CD14-positive monocyte (primary cell): ENCODE results near the gene CTAG1A. TPM values are rescaled to one million over a fixed set of nuclear protein-coding genes. Genes with fewer than 3 reads are reported as not detected.

Experiments used
- DNase-seq, 3 donors: peaks; one replicate each; pipeline ENCODE4 v3.0.0-alpha.2; 2011 to 2022
- H2AFZ ChIP-seq: 2 replicates; pipeline ENCODE4 v1.6.0; 2012; ENCODE audit warnings: mild to moderate bottlenecking, low read depth, low read length, inconsistent platforms; ENCODE audit not compliant: insufficient read depth, poor library complexity, severe bottlenecking
- H3K27ac ChIP-seq, 2 donors: 1 replicate in 1 of 2; 2 replicates in 1 of 2; pipeline ENCODE4 v1.5.1; 2012 to 2013; ENCODE audit warnings: low read length in 2 of 2, control low read depth in 1 of 2, inconsistent platforms in 1 of 2, low read depth in 1 of 2, mild to moderate bottlenecking in 1 of 2
- H3K27me3 ChIP-seq, 2 donors: one replicate each; pipeline versions ENCODE4 v1.6.0 to v1.6.1; 2011 to 2013; ENCODE audit warnings: low read length in 2 of 2; ENCODE audit not compliant: control insufficient read depth in 2 of 2, insufficient read depth in 2 of 2
- H3K36me3 ChIP-seq, 2 donors: replicated peaks in 1 of 2; 1 replicate in 1 of 2; 2 replicates in 1 of 2; pipeline versions ENCODE4 v1.5.1 to v1.6.1; 2012 to 2013; ENCODE audit warnings: low read length in 2 of 2, control low read depth in 1 of 2, inconsistent platforms in 1 of 2, mild to moderate bottlenecking in 1 of 2; ENCODE audit not compliant: insufficient read depth in 2 of 2, control insufficient read depth in 1 of 2
- H3K4me1 ChIP-seq, 2 donors: 1 replicate in 1 of 2; 2 replicates in 1 of 2; pipeline versions ENCODE4 v1.5.1 to v1.6.1; 2012 to 2013; ENCODE audit warnings: low read length in 2 of 2, control low read depth in 1 of 2, inconsistent platforms in 1 of 2, mild to moderate bottlenecking in 1 of 2, moderate library complexity in 1 of 2; ENCODE audit not compliant: insufficient read depth in 2 of 2, control insufficient read depth in 1 of 2
- H3K4me2 ChIP-seq: replicated peaks from 2 replicates; pipeline ENCODE3; 2012; ENCODE audit warnings: low read length, moderate library complexity, mild to moderate bottlenecking; ENCODE audit not compliant: poor library complexity, severe bottlenecking; ENCODE audit errors: extremely low read depth
- H3K4me3 ChIP-seq, 3 experiments: fragments of 200-600 bp in 1 of 3; sonication (generic) in 1 of 3; replicated peaks in 1 of 3; 1 replicate in 2 of 3; 2 replicates in 1 of 3; pipeline ENCODE4 v1.5.1; 2011 to 2013; ENCODE audit warnings: low read length in 3 of 3, mild to moderate bottlenecking in 3 of 3, control low read depth in 2 of 3, low read depth in 2 of 3, inconsistent platforms in 1 of 3, moderate library complexity in 1 of 3
- H3K79me2 ChIP-seq: 2 replicates; pipeline ENCODE4 v1.6.0; 2012; ENCODE audit warnings: mild to moderate bottlenecking, control low read depth, inconsistent platforms, low read length, moderate library complexity; ENCODE audit not compliant: insufficient read depth
- H3K9ac ChIP-seq: 2 replicates; pipeline ENCODE4 v1.6.0; 2017; ENCODE audit warnings: low read length, mild to moderate bottlenecking; ENCODE audit not compliant: insufficient read depth, poor library complexity, severe bottlenecking
- H3K9me3 ChIP-seq, 2 donors: replicated peaks in 1 of 2; 1 replicate in 1 of 2; 2 replicates in 1 of 2; pipeline versions ENCODE4 v1.5.1 to v1.6.1; 2012 to 2013; ENCODE audit warnings: low read length in 2 of 2, control low read depth in 1 of 2; ENCODE audit not compliant: control insufficient read depth in 1 of 2, insufficient read depth in 1 of 2
- H4K20me1 ChIP-seq: 2 replicates; pipeline ENCODE4 v1.6.0; 2012; ENCODE audit warnings: mild to moderate bottlenecking, low read length, control low read depth, moderate library complexity; ENCODE audit not compliant: insufficient read depth
- H3K27ac Mint-ChIP-seq, 7 donors: one replicate each; pipeline ENCODE4 v1.8.0; 2020; ENCODE audit warnings: mild to moderate bottlenecking in 7 of 7, mixed read lengths in 7 of 7, moderate library complexity in 6 of 7, inconsistent platforms in 2 of 7
- H3K27me3 Mint-ChIP-seq, 3 donors: one replicate each; pipeline ENCODE4 v1.8.0; 2021 to 2022; ENCODE audit warnings: low read depth in 3 of 3, mild to moderate bottlenecking in 3 of 3, mixed read lengths in 3 of 3, moderate library complexity in 3 of 3, inconsistent platforms in 1 of 3
- H3K36me3 Mint-ChIP-seq, 2 donors: one replicate each; pipeline ENCODE4 v1.8.0; 2020; ENCODE audit warnings: mixed read lengths in 2 of 2, inconsistent platforms in 1 of 2, mild to moderate bottlenecking in 1 of 2
- H3K4me1 Mint-ChIP-seq: one replicate; pipeline ENCODE4 v1.8.0; 2020; ENCODE audit warnings: mild to moderate bottlenecking, mixed read lengths
- H3K4me3 Mint-ChIP-seq, 2 donors: one replicate each; pipeline ENCODE4 v1.8.0; 2020; ENCODE audit warnings: mild to moderate bottlenecking in 2 of 2, mixed read lengths in 2 of 2, moderate library complexity in 1 of 2
- H3K9me3 Mint-ChIP-seq, 7 donors: one replicate each; pipeline ENCODE4 v1.8.0; 2020 to 2022; ENCODE audit warnings: mixed read lengths in 7 of 7, mild to moderate bottlenecking in 6 of 7, moderate library complexity in 6 of 7, inconsistent platforms in 2 of 7
- CTCF ChIP-seq: fragments of 200-600 bp; IDR thresholded peaks from one replicate; pipeline ENCODE4 v1.8.0; 2022; ENCODE audit warnings: antibody characterized with exemption, mild to moderate bottlenecking
- WGBS: methylation state at CpG from one replicate; pipeline ENCODE4 v1.1.5; 2013; ENCODE audit warnings: missing lambda C conversion rate; ENCODE audit not compliant: insufficient coverage; 5-methylcytosine and 5-hydroxymethylcytosine counted together
- intact Hi-C, 2 donors: fragments of 100-400 bp; cut with micrococcal nuclease; formaldehyde crosslinking; loops; one replicate each; pipeline versions ENCODE4 v1.15.0 to v1.15.1; 2023
- polyA plus RNA-seq, 3 donors: library from polyadenylated mRNA; depleted of rRNA in 1 of 3; unstranded in 2 of 3; stranded (reverse) in 1 of 3; fragments of 300-500 nt in 2 of 3; fragments of >200 nt in 1 of 3; fragmentation: Illumina TruSeq in 2 of 3; gene quantifications; 1 replicate in 2 of 3; 2 replicates in 1 of 3; pipeline ENCODE4 v1.2.3, GENCODE V29; 2012 to 2021

Gene CTAG1A
- polyA plus RNA-seq, 3 donors = not detected

- peak overlapping the region; percentile 70 for H3K9ac ChIP-seq
- DNase-seq = peak; percentile 85 to 90 (median 87)
- 0% methylated on average over 3 of the region's 12 CpGs for WGBS
- H3K27ac ChIP-seq = peak overlapping the region; percentile 95 to 99
- peak overlapping the region; percentile 8 for H2AFZ ChIP-seq
- peaks cover 62% of the 10 kb centered on the region for H3K79me2 ChIP-seq
- H3K36me3 ChIP-seq = peaks cover 3 to 13% of the 10 kb centered on the region in 2 donors
- no peaks in the 10 kb centered on the region for H3K9me3 ChIP-seq
- Mint-ChIP-seq H3K4me1 (peaks cover 56% of the 10 kb centered on the region), H3K27ac (peak overlapping the region; percentile 97 to 99 (median 97)), H3K9me3 (peaks cover 0 to 17% (median 5%) of the 10 kb centered on the region in 7 donors), H3K4me3 (peak overlapping the region; percentile 65 to 72), H3K36me3 (peaks cover 18 to 51% of the 10 kb centered on the region in 2 donors), H3K27me3 (peaks cover 0 to 16% (median 0%) of the 10 kb centered on the region in 3 donors)
- no peak for TF ChIP-seq CTCF
- H3K4me1 ChIP-seq = peaks cover 59 to 66% of the 10 kb centered on the region in 2 donors
- H3K4me2 ChIP-seq = peak overlapping the region; percentile 59
- no peaks in the 10 kb centered on the region for H3K27me3 ChIP-seq
- peak overlapping the region in 1 of 3 experiments; percentile 59 for H3K4me3 ChIP-seq
- H4K20me1 ChIP-seq = no peaks in the 10 kb centered on the region
- intact Hi-C loops = no loop called here
Observed at GRCh38 chrX:154541896-154542722, 42.8 kb upstream of the CTAG1A start.

GRCh38 chrX:154542723-154543424 is 42.1 kb upstream of the CTAG1A start:
- no peak for TF ChIP-seq CTCF
- peak; percentile 80 to 89 (median 87) for DNase-seq
- Histone ChIP-seq H3K4me1 (peaks cover 59 to 66% of the 10 kb centered on the region in 2 donors), H2AFZ (no peak overlapping the region), H3K27me3 (no peaks in the 10 kb centered on the region), H3K27ac (peak overlapping the region; percentile 95 to 99), H4K20me1 (peaks cover 2% of the 10 kb centered on the region), H3K4me2 (peak overlapping the region; percentile 59), H3K36me3 (peaks cover 3 to 13% of the 10 kb centered on the region in 2 donors), H3K9me3 (peaks cover 0 to 2% of the 10 kb centered on the region in 2 donors), H3K9ac (peak overlapping the region; percentile 70), H3K79me2 (peaks cover 60% of the 10 kb centered on the region), H3K4me3 (peak overlapping the region in 2 of 3 experiments; percentile 31 to 59)
- WGBS = 1% methylated on average over 16 of the region's 20 CpGs
- peaks cover 57% of the 10 kb centered on the region for H3K4me1 Mint-ChIP-seq
- H3K9me3 Mint-ChIP-seq = peaks cover 0 to 24% (median 13%) of the 10 kb centered on the region in 7 donors
- peak overlapping the region; percentile 65 to 72 for H3K4me3 Mint-ChIP-seq
- intact Hi-C loops = no loop called here
- H3K36me3 Mint-ChIP-seq = peaks cover 16 to 47% of the 10 kb centered on the region in 2 donors
- H3K27ac Mint-ChIP-seq = peak overlapping the region; percentile 97 to 99 (median 97)
- H3K27me3 Mint-ChIP-seq = peaks cover 0 to 13% (median 0%) of the 10 kb centered on the region in 3 donors
